Fibroblast of peridontal ligament (primary cell): ENCODE measurements around the gene EHMT1.
"Not testable (repeated sequence)": the region's sequence is repeated elsewhere in the genome, so short reads cannot be mapped to it uniquely, and the experiment has no call there.

Experiments
- DNase-seq: peaks from one replicate; pipeline ENCODE4 v3.0.0-alpha.2; 2010; ENCODE audit errors: extremely low read depth

Gene EHMT1

DNA sequence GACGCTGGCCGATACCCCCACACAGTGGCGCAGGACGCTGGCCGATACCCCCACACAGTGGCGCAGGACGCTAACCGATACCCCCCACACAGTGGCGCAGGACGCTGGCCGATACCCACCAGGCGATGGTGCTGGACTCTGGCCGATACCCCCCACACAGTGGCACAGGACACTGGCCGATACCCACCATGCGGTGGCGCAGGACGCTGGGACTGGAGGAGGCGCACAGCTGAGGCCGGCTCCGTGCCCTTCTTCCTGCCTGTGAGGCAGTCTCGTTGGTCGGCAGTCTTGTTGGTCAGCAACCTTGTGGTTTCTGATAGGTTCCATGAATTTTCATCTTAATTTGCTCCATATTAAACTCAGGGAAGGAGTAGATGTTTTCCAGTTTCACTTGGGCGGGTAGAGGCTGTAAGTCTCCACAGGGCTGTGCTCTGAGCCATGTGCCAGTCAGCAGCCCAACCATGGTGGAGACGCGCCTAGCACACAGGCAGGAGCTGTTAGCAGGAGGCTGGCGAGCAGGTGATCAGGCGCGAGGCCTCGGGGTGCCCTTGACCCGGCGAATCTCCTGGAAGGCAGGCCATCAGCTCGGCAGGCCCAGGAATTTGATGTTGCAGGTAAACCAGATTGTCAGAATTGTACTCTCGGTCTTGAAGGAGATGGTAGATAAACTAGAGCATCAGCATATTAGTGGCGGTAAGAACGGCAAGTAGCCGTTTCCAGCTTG is 75.6 kb downstream of the EHMT1 start:
- DNase-seq = no peak

DNA sequence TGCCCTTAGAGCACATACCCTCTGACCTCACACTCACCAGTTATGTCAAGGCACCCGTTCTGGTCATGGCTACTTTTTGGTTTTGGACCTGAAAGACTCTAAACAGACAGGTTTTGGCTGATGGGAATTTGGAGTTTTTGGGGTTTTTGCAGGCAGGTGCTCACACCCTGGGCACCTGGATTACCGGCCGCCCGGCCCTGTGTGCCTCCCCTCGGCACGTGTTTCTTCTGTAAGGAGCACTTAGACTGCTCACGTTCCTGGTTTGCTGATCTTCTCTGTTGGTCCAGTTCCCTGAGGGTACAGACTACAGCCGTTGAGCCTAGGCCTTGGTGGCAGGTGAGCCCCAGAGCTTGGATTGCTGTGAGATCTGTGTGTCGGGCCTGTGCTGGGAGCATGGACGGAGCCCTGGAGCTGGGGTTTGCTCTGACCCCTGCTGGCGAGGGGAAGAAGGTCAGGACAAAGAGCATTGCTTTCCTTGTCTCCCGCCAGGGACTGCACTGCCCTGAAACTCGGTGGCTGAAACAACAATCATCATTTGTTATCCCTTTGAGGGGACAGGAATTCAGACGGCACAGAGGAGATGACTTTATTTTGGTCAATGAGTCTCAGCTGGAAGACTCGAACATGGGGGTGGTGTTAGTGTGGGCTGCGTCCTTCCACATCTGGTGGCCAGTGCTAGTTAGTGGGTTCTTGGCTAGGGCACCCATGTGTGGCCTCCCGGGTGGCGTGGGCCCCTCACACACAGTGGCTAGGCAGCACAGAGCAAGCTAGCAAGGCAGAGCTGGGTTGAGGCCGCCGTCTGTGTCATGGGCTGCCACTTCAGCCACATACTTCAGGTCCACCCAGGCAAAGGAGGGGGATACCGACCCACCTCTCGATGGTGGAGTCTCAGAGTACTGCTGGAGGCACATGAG is 76.4 kb downstream of the EHMT1 start:
- DNase-seq = no peak

DNA sequence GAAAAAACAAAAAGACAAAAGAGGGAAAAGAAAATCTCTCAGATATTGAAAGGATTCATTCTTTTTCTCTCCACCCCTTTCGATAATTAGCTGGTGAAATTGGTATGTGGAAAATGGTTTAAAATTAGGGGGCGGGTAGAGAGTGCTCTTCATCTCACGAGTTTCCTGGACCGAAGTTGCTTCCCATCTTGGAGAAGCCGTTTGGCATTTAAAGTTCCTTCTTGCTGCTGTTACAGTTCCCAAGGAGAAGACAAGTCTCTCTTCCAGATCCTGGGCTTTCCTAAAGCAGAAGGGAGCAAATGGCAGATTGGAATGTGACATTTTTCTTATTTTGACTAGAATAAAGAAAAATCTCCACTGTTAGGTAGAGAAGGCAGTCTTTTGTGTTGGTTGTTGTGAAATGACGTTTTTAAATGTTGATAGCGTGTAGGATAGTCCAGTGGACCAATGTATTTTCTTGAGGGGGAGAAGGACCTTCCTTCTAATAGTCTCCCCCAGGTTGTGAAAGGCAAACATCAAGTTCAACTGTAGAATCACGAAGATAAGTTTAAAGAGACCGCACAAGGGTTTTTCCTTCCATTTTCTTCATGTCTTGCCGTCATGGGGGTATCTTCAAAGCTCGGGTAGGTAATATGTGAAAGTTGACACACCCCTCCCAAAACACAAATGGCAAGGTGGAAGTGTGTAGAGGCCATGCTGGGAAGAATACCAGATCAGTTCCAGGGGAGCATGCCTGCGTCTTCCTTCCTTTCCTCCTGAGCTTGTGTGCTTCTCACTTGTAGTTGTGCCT is 77.5 kb downstream of the EHMT1 start:
- DNase-seq = no peak

DNA sequence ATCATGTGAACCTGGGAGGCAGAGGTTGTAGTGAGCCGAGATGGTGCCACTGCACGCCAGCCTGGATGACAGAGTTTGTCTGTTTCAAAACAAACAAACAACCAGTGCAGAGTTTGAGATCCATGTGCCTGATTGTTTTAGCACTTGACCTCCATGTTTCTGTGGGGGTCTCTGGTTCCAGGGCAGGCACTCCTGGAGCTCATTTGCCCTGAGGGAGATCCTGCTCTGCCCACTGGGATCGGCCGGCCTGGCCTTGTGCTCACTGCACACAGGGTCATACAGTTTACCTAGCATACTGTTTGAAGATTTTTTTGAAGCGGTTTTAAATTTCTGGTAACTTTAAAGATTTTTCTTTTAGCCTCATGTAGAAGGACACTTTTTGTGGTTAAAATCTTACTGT is 78.4 kb downstream of the EHMT1 start:
- DNase-seq = no peak

DNA sequence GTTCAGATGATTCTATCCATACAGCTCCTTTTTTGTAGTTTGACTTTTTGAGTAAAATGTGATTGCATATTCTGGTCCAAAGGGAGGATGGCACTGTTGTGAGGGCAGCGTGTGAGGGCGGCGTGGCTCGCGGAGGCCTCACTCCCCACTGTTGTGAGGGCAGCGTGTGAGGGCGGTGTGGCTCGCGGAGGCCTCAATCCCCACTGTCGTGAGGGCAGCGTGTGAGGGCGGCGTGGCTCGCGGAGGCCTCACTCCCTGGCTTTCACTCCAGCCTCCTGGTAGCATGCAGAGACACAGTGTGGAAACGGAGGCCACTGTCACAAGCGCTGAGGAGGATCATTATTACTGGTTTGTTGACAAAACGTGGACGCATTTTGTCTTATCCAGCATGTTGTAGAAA is 79.0 kb downstream of the EHMT1 start:
- no peak for DNase-seq

DNA sequence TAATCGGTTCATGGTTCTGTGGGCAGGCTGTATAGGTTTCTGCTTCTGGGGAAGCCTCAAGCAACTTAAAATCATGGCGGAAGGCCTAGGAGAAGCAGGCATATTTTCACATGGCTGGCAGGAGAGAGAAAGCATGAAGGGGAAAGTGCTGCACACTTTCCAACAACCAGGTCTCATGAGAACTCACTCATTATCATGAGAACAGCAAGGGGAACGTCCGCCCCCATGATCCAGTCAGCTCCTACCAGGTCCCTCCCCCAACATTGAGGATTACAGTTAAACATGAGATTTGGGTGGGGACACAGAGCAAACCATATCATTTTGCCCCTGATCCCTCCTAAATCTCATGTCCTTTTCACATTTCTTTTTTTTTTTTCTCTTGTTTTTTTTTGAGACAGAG is 82.1 kb downstream of the EHMT1 start:
- no peak for DNase-seq

DNA sequence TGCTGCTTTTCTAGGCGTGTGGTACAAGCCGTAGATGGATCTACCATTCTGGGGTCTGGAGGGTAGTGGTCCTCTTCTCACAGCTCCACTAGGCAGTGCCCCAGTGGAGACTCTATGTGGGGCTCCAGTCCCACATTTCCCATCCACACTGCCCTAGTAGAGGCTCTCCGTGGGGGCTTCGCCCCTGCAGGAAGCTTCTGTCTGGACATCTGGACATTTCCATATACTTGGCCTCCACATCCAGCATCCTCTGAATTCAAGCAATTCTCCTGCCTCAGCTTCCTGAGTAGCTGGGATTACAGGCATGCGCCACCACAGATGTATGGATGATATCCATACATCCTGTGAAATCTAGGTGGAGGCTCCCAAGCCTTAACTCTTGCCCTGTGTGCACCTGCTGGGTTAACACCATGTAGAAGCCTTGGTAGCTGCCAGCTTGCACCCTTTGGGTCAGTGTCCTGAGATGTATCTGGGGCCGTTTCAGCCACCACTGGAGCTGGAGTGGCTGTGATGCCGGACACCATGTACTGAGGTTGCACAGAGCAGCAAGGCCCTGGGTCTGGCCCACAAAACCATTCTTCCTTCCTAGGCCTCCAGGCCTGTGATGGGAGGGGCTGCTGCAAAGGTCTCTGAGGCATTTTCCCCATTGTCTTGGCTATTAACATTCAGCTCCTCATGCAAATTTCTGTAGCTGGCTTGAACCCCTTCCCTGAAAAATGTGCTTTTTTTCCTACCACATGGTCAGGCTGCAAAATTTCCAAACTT is 84.0 kb downstream of the EHMT1 start:
- no peak for DNase-seq

DNA sequence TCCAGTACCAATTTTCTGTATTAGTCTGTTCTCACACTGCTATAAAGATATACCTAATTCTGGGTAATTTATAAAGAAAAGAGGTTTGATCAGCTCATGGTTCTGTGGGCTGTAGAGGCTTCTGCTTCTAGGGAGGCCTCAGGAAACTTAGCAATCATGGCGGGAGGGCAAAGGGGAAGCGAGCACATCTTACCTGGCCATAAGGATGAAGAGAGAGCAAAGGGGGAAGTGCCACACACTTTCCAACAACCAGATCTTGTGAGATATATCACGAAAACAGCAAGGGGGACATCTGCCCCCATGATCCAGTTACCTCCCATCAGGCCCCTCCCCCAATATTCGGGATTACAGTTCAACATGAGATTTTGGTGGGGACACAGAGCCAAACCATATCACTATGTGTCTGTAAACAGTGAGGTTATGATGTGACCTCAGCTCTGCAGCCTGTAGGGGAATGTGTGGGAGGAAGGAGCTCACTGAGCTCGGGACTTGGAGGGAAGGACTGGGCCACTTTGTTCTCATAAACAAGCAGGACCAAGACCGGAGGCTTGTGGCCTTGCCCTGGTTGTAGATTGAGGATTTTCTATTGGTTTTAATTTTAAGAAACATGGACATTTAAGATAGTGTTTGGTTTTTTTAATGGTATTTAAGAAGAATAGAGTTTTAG is 85.2 kb downstream of the EHMT1 start:
- no peak for DNase-seq

DNA sequence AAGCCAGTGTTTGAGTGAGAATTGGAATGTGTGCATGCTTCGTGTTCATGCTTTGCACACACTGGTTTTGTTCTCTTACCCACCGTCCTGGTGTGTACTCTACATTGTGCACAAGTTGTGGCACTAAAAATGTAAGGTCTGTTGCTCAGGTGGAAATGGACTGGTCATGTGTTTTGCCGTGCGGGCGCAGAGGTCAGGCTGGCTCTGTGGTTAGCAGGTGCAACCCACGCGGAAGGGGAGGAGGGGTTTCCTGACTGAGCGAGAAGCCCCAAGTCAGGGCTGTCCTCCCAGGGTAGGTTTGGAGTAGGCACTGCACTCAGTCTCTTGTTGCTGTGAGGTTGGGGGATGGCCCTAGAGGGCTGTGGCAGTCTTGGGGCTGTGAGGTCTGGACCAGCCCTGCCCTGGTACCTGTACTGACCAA is 86.6 kb downstream of the EHMT1 start:
- no peak for DNase-seq

DNA sequence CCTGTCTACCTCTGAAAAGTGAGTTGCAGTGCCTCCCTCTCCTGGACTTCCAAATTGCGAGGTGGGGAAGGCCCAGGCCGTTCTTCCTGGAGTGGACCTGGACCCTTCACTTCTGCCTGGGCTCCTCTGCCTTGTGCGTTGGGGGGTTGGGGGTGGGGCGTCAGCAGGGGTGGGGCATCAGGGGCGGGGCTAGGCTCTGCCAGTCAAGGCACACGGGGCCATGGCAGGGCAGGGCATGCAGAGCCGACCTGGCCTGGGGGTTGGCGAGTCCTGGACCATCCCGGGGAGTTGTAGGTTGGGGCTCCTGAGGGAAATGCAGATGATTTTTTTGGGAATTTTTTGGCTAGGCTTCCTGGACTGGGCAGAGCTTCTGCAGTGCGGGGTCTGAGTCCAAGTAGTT is 87.1 kb downstream of the EHMT1 start:
- DNase-seq = no peak

DNA sequence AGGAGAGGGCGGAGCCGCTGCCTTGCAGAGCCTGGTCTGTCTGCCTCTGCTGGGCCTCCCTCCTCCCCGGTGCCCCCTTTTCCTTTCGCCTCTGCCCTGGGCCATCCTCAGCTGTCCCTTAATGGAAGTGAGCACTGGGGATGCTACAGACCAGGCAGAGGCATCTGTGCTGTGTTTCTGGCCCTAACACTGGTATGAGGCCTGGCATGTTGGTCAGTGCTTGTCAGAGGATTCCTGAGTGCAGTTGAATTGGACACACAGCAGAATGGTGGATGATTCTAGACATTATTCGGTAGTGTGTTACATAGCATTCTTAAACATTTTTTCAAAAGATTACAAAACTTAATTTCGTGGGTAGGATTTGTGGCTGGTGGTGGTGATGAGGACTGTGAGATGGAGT is 88.6 kb downstream of the EHMT1 start:
- no peak for DNase-seq

DNA sequence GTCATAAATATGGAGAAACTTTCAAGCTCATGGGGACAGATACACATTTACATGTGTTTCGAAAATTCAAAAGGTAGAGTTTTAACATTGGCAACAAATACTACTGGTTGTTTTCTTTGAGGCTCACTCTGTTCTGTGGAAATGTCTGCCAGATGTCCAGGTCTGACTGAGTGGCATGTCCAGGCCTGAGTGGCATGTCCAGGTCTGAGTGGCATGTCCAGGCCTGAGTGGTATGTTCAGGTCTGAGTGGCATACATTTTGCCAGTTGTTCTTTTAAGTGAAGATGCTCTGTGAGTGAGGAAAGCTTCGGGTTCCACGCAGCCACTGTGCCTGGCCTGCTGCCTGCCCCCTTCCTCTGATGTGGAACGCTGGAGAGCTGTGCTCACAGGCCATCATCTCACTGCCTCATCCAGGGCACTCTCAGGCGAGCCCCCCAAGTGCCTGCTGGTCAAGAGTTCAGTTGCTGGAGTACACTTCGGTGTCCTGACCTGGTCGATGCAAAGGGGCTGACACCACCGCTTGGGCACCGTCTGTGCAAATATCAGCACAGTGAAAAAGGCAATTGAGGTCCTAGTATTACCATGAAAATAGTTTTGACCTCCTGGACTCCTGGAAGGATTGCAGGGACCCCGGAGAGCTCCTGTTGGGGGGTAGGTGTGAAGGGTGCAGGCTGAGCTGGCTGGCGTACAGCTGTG is 89.9 kb downstream of the EHMT1 start:
- DNase-seq = no peak

DNA sequence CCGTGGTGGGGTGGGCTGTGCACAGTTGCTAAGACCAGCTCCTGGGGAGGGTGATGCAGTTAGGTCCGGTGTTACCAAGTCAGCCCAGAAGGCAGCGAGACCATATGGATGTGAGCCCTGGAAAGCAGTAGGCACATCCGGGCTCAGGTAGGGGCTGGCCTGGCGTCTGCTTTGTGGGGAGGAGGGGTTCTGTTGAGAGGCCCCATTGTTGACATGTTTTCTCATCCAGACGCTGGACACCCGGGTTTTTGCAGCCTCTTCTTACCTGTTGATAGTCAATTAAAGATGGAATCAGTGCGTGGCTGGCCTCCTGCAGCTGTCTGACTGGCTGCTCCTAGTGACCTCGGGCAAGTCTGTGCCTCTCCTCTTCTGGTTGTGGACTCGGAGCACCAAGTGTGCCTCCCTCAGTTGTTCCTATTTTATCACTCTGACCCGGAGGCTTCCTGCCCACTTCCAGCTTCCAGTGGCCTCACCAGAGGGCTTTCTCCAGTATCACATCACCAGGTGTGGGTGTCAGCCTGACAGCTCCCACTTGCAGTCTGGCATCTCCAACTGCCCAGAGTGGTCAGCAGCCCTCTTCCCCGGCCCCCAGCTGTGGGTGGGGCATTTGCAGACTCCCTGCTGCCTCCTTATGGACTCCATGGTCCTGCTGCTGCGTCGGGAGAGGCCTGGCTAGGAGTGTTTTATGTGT is 90.8 kb downstream of the EHMT1 start:
- no peak for DNase-seq

DNA sequence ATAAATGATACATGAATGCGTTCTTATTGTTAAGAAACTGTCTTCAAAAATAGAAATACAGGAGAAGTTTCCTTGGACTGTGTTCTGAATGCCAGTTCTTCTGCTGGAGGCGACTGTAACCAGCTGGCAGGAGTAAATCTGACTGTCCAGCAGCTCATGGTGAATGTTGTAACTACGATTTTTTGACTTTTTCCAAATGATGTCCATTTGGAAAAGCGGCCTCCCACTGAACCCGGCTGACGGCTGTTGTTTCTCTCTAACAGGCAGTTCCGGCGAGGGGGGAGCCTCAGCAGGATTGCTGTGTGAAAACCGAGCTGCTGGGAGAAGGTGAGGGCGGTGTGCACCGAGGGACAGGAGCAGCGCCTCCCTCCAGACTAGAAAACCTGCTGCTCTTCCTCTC is 91.9 kb downstream of the EHMT1 start:
- no peak for DNase-seq

DNA sequence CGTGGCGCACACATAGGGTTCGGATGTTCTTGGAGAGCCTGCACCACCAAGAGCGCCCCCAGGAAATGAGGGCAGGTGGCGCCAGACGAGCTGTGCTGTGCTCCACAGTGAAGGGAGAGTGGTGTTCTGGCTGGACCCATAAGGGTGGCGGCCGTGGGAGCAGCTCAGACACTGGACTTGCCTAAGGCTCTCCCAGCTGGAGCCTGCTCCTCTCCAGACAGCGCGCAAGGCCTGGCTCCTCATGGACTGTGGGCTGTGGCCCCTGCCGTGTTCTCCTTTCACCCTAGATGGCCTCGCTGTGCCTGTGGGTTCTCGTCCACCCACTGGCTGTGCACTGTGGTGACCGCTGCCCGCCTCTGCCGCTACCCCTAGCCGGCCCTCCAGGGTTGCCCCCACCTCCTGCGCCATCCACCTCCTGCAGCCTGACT is 92.9 kb downstream of the EHMT1 start:
- no peak for DNase-seq

DNA sequence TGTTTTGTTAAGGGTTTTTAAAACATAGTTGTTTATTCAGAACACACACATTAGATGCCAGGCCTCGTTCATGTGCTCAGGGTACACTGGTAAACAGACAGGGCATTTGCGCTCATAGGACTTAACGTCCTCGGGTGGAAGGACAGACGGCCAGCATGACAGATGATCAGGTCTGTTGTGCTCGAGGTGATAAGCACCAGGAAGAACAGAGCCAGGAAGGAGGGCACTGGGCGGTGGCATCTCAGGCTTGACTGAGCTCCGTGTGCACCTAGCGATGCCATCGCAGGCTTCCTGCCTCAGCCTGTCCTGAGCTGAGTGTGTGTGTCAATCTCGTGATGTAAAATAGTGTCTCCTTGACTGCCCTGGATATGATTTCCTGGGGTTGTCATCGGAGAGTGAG is 96.5 kb downstream of the EHMT1 start:
- no peak for DNase-seq

DNA sequence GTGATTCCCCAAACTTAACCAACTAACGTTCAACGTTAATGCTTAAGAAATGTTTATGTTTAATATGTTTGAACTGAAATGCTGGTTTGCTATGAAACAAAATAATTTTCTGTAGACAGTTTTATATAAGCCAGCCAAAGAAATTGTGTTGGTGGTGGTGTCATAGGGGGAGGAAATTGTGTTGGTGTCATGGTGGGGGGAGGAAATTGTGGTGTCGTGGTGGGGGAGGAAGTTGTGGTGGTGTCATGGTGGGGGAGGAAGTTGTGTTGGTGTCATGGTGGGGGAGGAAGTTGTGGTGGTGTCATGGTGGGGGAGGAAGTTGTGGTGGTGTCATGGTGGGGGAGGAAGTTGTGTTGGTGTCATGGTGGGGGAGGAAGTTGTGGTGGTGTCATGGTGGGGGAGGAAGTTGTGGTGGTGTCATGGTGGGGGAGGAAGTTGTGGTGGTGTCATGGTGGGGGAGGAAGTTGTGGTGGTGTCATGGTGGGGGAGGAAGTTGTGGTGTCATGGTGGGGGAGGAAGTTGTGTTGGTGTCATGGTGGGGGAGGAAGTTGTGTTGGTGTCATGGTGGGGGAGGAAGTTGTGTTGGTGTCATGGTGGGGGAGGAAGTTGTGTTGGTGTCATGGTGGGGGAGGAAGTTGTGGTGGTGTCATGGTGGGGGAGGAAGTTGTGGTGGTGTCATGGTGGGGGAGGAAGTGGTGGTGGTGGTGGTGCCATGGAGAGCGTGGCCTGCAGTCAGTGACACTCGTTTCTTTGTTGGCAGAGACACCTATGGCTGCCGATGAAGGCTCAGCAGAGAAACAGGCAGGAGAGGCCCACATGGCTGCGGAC is 97.3 kb downstream of the EHMT1 start:
- not testable (repeated sequence) for DNase-seq

DNA sequence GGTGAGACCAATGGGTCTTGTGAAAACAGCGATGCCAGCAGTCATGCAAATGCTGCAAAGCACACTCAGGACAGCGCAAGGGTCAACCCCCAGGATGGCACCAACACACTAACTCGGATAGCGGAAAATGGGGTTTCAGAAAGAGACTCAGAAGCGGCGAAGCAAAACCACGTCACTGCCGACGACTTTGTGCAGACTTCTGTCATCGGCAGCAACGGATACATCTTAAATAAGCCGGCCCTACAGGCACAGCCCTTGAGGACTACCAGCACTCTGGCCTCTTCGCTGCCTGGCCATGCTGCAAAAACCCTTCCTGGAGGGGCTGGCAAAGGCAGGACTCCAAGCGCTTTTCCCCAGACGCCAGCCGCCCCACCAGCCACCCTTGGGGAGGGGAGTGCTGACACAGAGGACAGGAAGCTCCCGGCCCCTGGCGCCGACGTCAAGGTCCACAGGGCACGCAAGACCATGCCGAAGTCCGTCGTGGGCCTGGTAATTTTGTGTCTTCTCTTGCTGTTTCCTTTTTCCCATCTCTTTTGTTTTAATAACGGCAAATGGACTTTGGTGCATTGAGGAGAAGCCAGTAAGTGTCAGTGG is 98.0 kb downstream of the EHMT1 start:
- DNase-seq = no peak
